Measurements from ENCODE around the gene FBXO3. TPM values are rescaled to one million over a fixed set of nuclear protein-coding genes. Genes with fewer than 3 reads are reported as not detected.

FBXO3 gene
- total and polyA plus RNA-seq, 2 of the 13 experiments (the other 11 are each of a cell fraction or from before 2014, with no cell fraction given) = 20.4 to 27.6 TPM

DNA sequence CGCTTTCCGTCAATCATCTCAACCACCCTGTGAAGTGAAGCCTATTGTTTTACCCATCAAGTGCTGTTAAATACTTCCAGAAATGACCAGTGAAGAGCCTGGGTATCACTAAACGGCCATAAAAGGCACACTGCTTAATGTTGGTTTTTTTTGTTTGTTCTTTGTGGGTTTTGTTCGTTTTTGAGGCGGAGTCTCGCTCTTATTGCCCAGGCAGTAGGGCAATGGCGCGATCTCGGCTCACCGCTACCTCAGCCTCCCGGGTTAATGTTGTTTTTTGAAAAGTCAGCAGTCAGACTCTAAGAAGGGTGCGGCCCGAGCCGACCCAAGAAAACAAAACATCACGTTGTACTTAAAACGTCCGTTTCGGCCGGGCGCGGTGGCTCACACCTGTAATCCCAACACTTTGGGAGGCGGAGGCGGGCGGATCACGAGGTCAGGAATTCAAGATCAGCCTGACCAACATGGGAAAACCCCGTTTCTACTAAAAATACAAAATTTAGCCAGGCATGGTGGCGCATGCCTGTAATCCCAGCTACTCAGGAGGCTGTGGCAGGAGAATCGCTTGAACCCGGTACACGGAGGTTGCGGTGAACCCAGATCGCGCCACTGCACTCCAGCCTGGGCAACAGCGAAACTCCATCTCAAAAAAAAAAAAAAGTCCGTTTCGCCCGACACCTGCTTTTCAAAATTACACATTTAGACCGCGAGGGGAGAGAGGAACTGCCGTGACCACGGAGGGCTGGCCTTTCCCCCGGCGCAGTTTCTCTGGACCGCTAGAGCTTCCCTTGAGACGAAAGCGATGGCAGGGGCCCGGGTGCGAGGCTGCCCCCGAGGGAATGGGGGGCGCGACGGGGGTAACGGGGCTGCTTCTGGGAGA is 38.8 kb downstream of the FBXO3 start (continued):
- TF ChIP-seq ZNF264 (CRISPR knock-in tag; IDR thresholded peaks at IDR 0.05) (0 out of 2 replicates have a peak, but pooled peaks have one; percentile 42), HES4 (CRISPR knock-in tag; IDR thresholded peaks at IDR 0.05; ENCODE audit: borderline replicate concordance) (no peak), RFX3 (CRISPR knock-in tag; IDR thresholded peaks at IDR 0.05) (no peak), TARDBP (CRISPR knock-in tag; IDR thresholded peaks at IDR 0.05) (no peak), YEATS4 (CRISPR knock-in tag; IDR thresholded peaks at IDR 0.05; ENCODE audit: borderline replicate concordance) (no peak), SIN3A (IDR thresholded peaks at IDR 0.05; ENCODE audit: borderline replicate concordance, low read depth, low read length) (0 out of 2 replicates have a peak, but pooled peaks have one; percentile 12), ZNF773 (CRISPR knock-in tag; IDR thresholded peaks at IDR 0.05; ENCODE audit: borderline replicate concordance) (no peak), RAD21 (CRISPR knock-in tag; IDR thresholded peaks at IDR 0.05) (no peak), HDAC1 (CRISPR knock-in tag; IDR thresholded peaks at IDR 0.05) (peak; percentile 32; the same call in 1 of the 2 replicates), ZSCAN22 (CRISPR knock-in tag; IDR thresholded peaks at IDR 0.05) (no peak), ELF1 (CRISPR knock-in tag; IDR thresholded peaks at IDR 0.05) (no peak), ZNF33B (CRISPR knock-in tag; IDR thresholded peaks at IDR 0.05) (0 out of 2 replicates have a peak, but pooled peaks have one; percentile 41), ZIK1 (CRISPR knock-in tag; IDR thresholded peaks at IDR 0.05; ENCODE audit: borderline replicate concordance, low read depth) (no peak), ZNF556 (CRISPR knock-in tag; IDR thresholded peaks at IDR 0.05; ENCODE audit: borderline replicate concordance) (no peak)
- TF ChIP-seq, protein P1, sequence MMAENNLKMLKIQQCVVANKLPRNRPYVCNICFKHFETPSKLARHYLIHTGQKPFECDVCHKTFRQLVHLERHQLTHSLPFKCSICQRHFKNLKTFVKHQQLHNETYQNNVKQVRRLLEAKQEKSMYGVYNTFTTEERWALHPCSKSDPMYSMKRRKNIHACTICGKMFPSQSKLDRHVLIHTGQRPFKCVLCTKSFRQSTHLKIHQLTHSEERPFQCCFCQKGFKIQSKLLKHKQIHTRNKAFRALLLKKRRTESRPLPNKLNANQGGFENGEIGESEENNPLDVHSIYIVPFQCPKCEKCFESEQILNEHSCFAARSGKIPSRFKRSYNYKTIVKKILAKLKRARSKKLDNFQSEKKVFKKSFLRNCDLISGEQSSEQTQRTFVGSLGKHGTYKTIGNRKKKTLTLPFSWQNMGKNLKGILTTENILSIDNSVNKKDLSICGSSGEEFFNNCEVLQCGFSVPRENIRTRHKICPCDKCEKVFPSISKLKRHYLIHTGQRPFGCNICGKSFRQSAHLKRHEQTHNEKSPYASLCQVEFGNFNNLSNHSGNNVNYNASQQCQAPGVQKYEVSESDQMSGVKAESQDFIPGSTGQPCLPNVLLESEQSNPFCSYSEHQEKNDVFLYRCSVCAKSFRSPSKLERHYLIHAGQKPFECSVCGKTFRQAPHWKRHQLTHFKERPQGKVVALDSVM (CRISPR knock-in tag; IDR thresholded peaks at IDR 0.05) = 0 out of 2 replicates have a peak, but pooled peaks have one; percentile 2
- TF ChIP-seq, protein P2, sequence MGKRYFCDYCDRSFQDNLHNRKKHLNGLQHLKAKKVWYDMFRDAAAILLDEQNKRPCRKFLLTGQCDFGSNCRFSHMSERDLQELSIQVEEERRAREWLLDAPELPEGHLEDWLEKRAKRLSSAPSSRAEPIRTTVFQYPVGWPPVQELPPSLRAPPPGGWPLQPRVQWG (CRISPR knock-in tag; IDR thresholded peaks at IDR 0.05; ENCODE audit: borderline replicate concordance, low read depth) = no peak
- TF ChIP-seq, protein P3, sequence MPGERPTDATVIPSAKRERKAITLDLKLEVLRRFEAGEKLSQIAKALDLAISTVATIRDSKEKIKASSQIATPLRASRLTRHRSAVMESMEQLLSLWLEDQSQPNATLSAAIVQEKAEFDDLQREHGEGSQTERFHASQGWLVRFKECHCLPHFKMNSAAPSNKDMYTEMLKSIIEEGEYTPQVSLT (CRISPR knock-in tag; IDR thresholded peaks at IDR 0.05; ENCODE audit: borderline replicate concordance, low read depth) = no peak
- TF ChIP-seq, protein P4, sequence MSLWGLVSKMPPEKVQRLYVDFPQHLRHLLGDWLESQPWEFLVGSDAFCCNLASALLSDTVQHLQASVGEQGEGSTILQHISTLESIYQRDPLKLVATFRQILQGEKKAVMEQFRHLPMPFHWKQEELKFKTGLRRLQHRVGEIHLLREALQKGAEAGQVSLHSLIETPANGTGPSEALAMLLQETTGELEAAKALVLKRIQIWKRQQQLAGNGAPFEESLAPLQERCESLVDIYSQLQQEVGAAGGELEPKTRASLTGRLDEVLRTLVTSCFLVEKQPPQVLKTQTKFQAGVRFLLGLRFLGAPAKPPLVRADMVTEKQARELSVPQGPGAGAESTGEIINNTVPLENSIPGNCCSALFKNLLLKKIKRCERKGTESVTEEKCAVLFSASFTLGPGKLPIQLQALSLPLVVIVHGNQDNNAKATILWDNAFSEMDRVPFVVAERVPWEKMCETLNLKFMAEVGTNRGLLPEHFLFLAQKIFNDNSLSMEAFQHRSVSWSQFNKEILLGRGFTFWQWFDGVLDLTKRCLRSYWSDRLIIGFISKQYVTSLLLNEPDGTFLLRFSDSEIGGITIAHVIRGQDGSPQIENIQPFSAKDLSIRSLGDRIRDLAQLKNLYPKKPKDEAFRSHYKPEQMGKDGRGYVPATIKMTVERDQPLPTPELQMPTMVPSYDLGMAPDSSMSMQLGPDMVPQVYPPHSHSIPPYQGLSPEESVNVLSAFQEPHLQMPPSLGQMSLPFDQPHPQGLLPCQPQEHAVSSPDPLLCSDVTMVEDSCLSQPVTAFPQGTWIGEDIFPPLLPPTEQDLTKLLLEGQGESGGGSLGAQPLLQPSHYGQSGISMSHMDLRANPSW (CRISPR knock-in tag; IDR thresholded peaks at IDR 0.05; ENCODE audit: borderline replicate concordance) = no peak
- TF ChIP-seq, protein P5, sequence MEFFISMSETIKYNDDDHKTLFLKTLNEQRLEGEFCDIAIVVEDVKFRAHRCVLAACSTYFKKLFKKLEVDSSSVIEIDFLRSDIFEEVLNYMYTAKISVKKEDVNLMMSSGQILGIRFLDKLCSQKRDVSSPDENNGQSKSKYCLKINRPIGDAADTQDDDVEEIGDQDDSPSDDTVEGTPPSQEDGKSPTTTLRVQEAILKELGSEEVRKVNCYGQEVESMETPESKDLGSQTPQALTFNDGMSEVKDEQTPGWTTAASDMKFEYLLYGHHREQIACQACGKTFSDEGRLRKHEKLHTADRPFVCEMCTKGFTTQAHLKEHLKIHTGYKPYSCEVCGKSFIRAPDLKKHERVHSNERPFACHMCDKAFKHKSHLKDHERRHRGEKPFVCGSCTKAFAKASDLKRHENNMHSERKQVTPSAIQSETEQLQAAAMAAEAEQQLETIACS (CRISPR knock-in tag; IDR thresholded peaks at IDR 0.05) = no peak
- TF ChIP-seq, protein P6, sequence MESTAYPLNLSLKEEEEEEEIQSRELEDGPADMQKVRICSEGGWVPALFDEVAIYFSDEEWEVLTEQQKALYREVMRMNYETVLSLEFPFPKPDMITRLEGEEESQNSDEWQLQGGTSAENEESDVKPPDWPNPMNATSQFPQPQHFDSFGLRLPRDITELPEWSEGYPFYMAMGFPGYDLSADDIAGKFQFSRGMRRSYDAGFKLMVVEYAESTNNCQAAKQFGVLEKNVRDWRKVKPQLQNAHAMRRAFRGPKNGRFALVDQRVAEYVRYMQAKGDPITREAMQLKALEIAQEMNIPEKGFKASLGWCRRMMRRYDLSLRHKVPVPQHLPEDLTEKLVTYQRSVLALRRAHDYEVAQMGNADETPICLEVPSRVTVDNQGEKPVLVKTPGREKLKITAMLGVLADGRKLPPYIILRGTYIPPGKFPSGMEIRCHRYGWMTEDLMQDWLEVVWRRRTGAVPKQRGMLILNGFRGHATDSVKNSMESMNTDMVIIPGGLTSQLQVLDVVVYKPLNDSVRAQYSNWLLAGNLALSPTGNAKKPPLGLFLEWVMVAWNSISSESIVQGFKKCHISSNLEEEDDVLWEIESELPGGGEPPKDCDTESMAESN (CRISPR knock-in tag; conservative IDR thresholded peaks at IDR 0.05) = 0 out of 2 replicates have a peak, but pooled peaks have one; percentile 12

All from HepG2 (cell line).